Measurements from ENCODE around the gene COX19. TPM values are rescaled to one million over a fixed set of nuclear protein-coding genes. Genes with fewer than 3 reads are reported as not detected.

The COX19 gene
- total RNA-seq, 1 experiment from 2014 or later, result 20.5 TPM

DNA sequence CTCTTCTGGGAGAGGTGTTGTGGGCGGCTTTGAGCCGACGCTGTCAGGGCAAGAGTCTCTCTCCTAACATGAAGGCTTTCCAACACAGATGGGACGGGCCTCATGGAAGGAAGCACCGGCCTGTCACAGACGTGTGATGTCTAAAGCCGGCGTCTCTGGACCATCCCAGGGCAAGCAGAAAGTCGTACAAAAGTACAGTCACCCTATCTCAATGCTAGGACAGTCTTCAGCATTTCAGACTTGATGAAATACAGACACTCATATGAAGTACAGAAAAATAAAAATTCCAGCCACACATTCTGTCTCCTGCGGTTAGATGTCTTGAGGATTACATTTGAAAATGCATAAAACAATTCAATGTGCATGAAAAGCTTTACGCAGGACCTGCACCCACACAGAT, 38.2 kb upstream of the COX19 start:
- Histone ChIP-seq H3K4me1 (ENCODE audit: low read length) (peaks cover 12% of the 10 kb centered on the region), H4K20me1 (ENCODE audit: insufficient read depth, low read depth, low read length) (peaks cover 66% of the 10 kb centered on the region), H2AFZ (ENCODE audit: low read length) (no peak overlapping the region), H3K9me3 (ENCODE audit: low read length) (no peaks in the 10 kb centered on the region), H3K4me2 (ENCODE audit: low read depth, low read length, poor library complexity, severe bottlenecking) (no peak overlapping the region), H3K9ac (ENCODE audit: low read length) (no peak overlapping the region), H3K36me3 (ENCODE audit: insufficient read depth, low read length) (no peaks in the 10 kb centered on the region), H3K9me2 (replicated peaks; ENCODE audit: insufficient read depth, low read length) (no peaks in the 10 kb centered on the region), H3K4me3 (ENCODE audit: low read length) (no peak overlapping the region), H3K79me2 (ENCODE audit: low read length) (no peaks in the 10 kb centered on the region), H3K27ac (ENCODE audit: low read length) (no peak overlapping the region), H3K27me3 (ENCODE audit: low read length) (no peaks in the 10 kb centered on the region)
- no peak for DNase-seq

DNA sequence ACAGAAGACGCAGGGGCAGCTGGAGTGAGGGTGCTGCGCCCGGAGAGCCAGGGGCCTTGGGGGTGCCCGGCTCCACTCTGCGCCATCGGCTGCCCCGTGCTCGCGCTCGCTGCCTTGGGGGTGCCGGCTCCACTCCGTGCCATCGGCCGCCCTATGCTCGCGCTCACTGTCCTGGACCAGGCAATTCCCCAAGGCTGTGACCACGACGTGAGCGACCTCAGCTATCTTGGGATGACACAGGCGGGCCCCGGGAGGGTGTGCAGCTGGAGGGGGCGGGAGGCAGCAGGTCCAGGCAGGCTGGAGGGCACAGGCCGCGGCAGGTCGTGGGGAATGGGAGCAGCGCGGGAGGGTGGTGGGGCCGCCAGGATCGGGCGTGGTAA, 37.4 kb upstream of the COX19 start:
- Histone ChIP-seq H3K9ac (ENCODE audit: low read length) (no peak overlapping the region), H3K79me2 (ENCODE audit: low read length) (no peaks in the 10 kb centered on the region), H3K4me2 (ENCODE audit: low read depth, low read length, poor library complexity, severe bottlenecking) (no peak overlapping the region), H3K4me1 (ENCODE audit: low read length) (peaks cover 9% of the 10 kb centered on the region), H3K27ac (ENCODE audit: low read length) (no peak overlapping the region), H2AFZ (ENCODE audit: low read length) (no peak overlapping the region), H3K9me3 (ENCODE audit: low read length) (no peaks in the 10 kb centered on the region), H3K9me2 (replicated peaks; ENCODE audit: insufficient read depth, low read length) (no peaks in the 10 kb centered on the region), H4K20me1 (ENCODE audit: insufficient read depth, low read depth, low read length) (peaks cover 61% of the 10 kb centered on the region), H3K36me3 (ENCODE audit: insufficient read depth, low read length) (no peaks in the 10 kb centered on the region; the same call in 1 of the 2 replicates), H3K27me3 (ENCODE audit: low read length) (no peaks in the 10 kb centered on the region), H3K4me3 (ENCODE audit: low read length) (no peak overlapping the region)
- DNase-seq, result no peak

GRCh38 chr7:1012004-1012715, 36.8 kb upstream of the COX19 start:
- H3K27me3 ChIP-seq (ENCODE audit: low read length), result no peaks in the 10 kb centered on the region
- no peaks in the 10 kb centered on the region for H3K9me3 ChIP-seq (ENCODE audit: low read length)
- no peak for DNase-seq
- H3K27ac ChIP-seq (ENCODE audit: low read length), result no peak overlapping the region
- no peak overlapping the region for H3K4me3 ChIP-seq (ENCODE audit: low read length)
- no peak overlapping the region for H3K9ac ChIP-seq (ENCODE audit: low read length)
- no peaks in the 10 kb centered on the region; the same call in 1 of the 2 replicates for H3K36me3 ChIP-seq (ENCODE audit: insufficient read depth, low read length)
- H2AFZ ChIP-seq (ENCODE audit: low read length), result no peak overlapping the region
- peaks cover 8% of the 10 kb centered on the region for H3K4me1 ChIP-seq (ENCODE audit: low read length)
- H4K20me1 ChIP-seq (ENCODE audit: insufficient read depth, low read depth, low read length), result peaks cover 59% of the 10 kb centered on the region
- no peaks in the 10 kb centered on the region for H3K79me2 ChIP-seq (ENCODE audit: low read length)
- no peaks in the 10 kb centered on the region for H3K9me2 ChIP-seq (replicated peaks; ENCODE audit: insufficient read depth, low read length)
- no peak overlapping the region for H3K4me2 ChIP-seq (ENCODE audit: low read depth, low read length, poor library complexity, severe bottlenecking)

- H4K20me1 ChIP-seq (ENCODE audit: insufficient read depth, low read depth, low read length), result peaks cover 53% of the 10 kb centered on the region
- DNase-seq, result no peak
- no peaks in the 10 kb centered on the region for H3K27me3 ChIP-seq (ENCODE audit: low read length)
- no peak overlapping the region for H3K4me2 ChIP-seq (ENCODE audit: low read depth, low read length, poor library complexity, severe bottlenecking)
- H3K36me3 ChIP-seq (ENCODE audit: insufficient read depth, low read length), result no peaks in the 10 kb centered on the region; the same call in 1 of the 2 replicates
- H3K9me3 ChIP-seq (ENCODE audit: low read length), result no peaks in the 10 kb centered on the region
- no peaks in the 10 kb centered on the region for H3K9me2 ChIP-seq (replicated peaks; ENCODE audit: insufficient read depth, low read length)
- no peak overlapping the region for H2AFZ ChIP-seq (ENCODE audit: low read length)
- H3K27ac ChIP-seq (ENCODE audit: low read length), result no peak overlapping the region
- H3K4me3 ChIP-seq (ENCODE audit: low read length), result no peak overlapping the region
- H3K4me1 ChIP-seq (ENCODE audit: low read length), result peaks cover 8% of the 10 kb centered on the region
- H3K9ac ChIP-seq (ENCODE audit: low read length), result no peak overlapping the region
- no peaks in the 10 kb centered on the region for H3K79me2 ChIP-seq (ENCODE audit: low read length)
Measured at GRCh38 chr7:1011297-1012003, 36.1 kb upstream of the COX19 start.

GRCh38 chr7:1010226-1010625, 34.9 kb upstream of the COX19 start:
- Histone ChIP-seq H3K79me2 (ENCODE audit: low read length) (no peaks in the 10 kb centered on the region), H3K9me3 (ENCODE audit: low read length) (no peaks in the 10 kb centered on the region), H3K36me3 (ENCODE audit: insufficient read depth, low read length) (peaks cover 3% of the 10 kb centered on the region; the same call in 1 of the 2 replicates), H3K4me3 (ENCODE audit: low read length) (no peak overlapping the region), H3K9me2 (replicated peaks; ENCODE audit: insufficient read depth, low read length) (no peaks in the 10 kb centered on the region), H3K27ac (ENCODE audit: low read length) (no peak overlapping the region), H3K27me3 (ENCODE audit: low read length) (no peaks in the 10 kb centered on the region), H3K9ac (ENCODE audit: low read length) (no peak overlapping the region), H4K20me1 (ENCODE audit: insufficient read depth, low read depth, low read length) (peaks cover 48% of the 10 kb centered on the region), H2AFZ (ENCODE audit: low read length) (no peak overlapping the region), H3K4me1 (ENCODE audit: low read length) (peaks cover 6% of the 10 kb centered on the region), H3K4me2 (ENCODE audit: low read depth, low read length, poor library complexity, severe bottlenecking) (no peak overlapping the region)
- DNase-seq, result no peak

DNA sequence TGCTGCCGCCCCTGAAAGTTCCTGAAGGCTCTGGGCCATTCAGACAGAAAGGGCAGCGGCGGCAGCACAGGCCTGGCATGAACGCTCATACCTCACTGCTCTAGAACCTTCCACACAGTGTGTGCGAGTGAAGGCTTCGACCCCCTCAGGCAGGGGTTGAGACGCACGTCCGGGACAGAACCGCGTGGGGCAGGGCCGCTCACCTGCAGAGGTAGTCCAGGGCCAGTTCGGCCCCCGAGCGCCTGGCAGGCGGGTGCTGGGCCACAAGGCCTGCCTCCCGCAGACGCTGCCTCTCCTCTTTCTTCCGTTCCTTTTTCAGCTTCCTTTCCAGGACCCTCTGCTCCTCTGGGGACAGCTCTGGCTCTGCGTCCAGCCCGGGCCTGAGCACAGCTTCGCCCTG, 34.4 kb upstream of the COX19 start:
- Histone ChIP-seq H3K4me2 (ENCODE audit: low read depth, low read length, poor library complexity, severe bottlenecking) (no peak overlapping the region), H3K27me3 (ENCODE audit: low read length) (no peaks in the 10 kb centered on the region), H3K36me3 (ENCODE audit: insufficient read depth, low read length) (peaks cover 4% of the 10 kb centered on the region; the same call in 1 of the 2 replicates), H2AFZ (ENCODE audit: low read length) (no peak overlapping the region), H3K9me3 (ENCODE audit: low read length) (no peaks in the 10 kb centered on the region), H3K4me1 (ENCODE audit: low read length) (peaks cover 6% of the 10 kb centered on the region), H3K9ac (ENCODE audit: low read length) (no peak overlapping the region), H3K79me2 (ENCODE audit: low read length) (no peaks in the 10 kb centered on the region), H3K27ac (ENCODE audit: low read length) (no peak overlapping the region), H4K20me1 (ENCODE audit: insufficient read depth, low read depth, low read length) (peaks cover 43% of the 10 kb centered on the region), H3K4me3 (ENCODE audit: low read length) (no peak overlapping the region), H3K9me2 (replicated peaks; ENCODE audit: insufficient read depth, low read length) (no peaks in the 10 kb centered on the region)
- DNase-seq, result no peak

DNA sequence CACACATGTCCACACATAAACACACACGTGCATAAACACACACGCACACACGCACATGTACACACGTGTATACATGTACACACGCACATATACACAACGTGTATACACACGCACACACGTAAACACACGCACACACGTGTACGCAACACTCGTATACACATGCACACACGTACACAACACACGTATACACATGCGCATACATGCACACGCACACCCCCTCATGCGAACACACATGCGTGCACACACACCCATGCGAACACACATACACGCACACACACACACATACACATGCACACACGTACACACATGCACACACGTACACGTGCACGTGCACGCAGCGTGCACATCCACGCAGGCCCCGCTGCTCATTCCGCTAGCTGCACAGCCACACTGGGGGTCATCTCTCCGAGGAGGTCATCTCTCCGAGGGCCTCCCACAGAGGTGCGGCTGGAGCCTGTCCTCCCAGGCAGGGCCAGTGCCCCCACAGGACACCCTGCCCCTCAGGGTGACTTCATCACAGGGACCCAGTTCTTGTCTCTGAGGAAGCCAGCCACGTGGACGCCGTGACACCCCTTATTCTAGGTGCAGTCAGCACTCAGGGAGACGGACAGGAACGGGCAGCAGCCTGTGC, 33.5 kb upstream of the COX19 start:
- Histone ChIP-seq H3K79me2 (ENCODE audit: low read length) (no peaks in the 10 kb centered on the region), H2AFZ (ENCODE audit: low read length) (no peak overlapping the region), H3K9me3 (ENCODE audit: low read length) (no peaks in the 10 kb centered on the region), H3K4me1 (ENCODE audit: low read length) (peaks cover 14% of the 10 kb centered on the region), H3K36me3 (ENCODE audit: insufficient read depth, low read length) (peaks cover 9% of the 10 kb centered on the region; the same call in 1 of the 2 replicates), H4K20me1 (ENCODE audit: insufficient read depth, low read depth, low read length) (peaks cover 35% of the 10 kb centered on the region), H3K4me2 (ENCODE audit: low read depth, low read length, poor library complexity, severe bottlenecking) (no peak overlapping the region), H3K9ac (ENCODE audit: low read length) (no peak overlapping the region), H3K27ac (ENCODE audit: low read length) (no peak overlapping the region), H3K27me3 (ENCODE audit: low read length) (no peaks in the 10 kb centered on the region), H3K9me2 (replicated peaks; ENCODE audit: insufficient read depth, low read length) (no peaks in the 10 kb centered on the region), H3K4me3 (ENCODE audit: low read length) (no peak overlapping the region)
- no peak for DNase-seq

DNA sequence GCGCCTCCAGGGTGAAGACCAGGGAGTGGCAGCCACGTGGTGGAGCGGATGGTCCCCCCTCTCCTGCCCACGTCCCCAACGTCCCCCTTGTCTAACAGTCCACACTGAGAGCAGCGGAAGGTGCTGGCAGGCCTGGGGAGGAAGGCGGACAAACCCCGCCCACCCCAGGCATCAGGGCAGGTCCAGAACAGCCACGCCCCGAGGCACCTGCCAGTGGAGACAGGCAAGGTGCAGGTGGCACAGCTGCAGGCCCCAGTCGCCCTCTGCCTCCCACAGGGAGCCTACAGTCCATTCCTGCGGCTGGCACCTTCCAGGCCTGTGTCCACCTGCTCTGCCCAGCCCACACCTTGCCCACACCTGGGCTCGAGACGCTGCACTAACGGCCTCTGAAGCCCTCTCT, 32.6 kb upstream of the COX19 start:
- Histone ChIP-seq H3K9me3 (ENCODE audit: low read length) (no peaks in the 10 kb centered on the region), H3K27me3 (ENCODE audit: low read length) (no peaks in the 10 kb centered on the region), H2AFZ (ENCODE audit: low read length) (no peak overlapping the region), H3K36me3 (ENCODE audit: insufficient read depth, low read length) (peaks cover 9% of the 10 kb centered on the region; the same call in 1 of the 2 replicates), H3K4me2 (ENCODE audit: low read depth, low read length, poor library complexity, severe bottlenecking) (no peak overlapping the region), H4K20me1 (ENCODE audit: insufficient read depth, low read depth, low read length) (peaks cover 33% of the 10 kb centered on the region), H3K79me2 (ENCODE audit: low read length) (no peaks in the 10 kb centered on the region), H3K9ac (ENCODE audit: low read length) (no peak overlapping the region), H3K4me1 (ENCODE audit: low read length) (peaks cover 16% of the 10 kb centered on the region), H3K9me2 (replicated peaks; ENCODE audit: insufficient read depth, low read length) (no peaks in the 10 kb centered on the region), H3K4me3 (ENCODE audit: low read length) (no peak overlapping the region), H3K27ac (ENCODE audit: low read length) (no peak overlapping the region)
- no peak for DNase-seq
